ENCODE data around the gene ILK. TPM values are rescaled to one million over a fixed set of nuclear protein-coding genes. Genes with fewer than 3 reads are reported as not detected.

The ILK gene
- 70.3 and 78.1 TPM in 2 replicates for total RNA-seq (2016; rRNA removed; fragmentation: Illumina TruSeq; extraction: Trizol)
- total RNA-seq (2016; cell fraction: cytosol; rRNA removed; fragmentation: Illumina TruSeq; extraction: Trizol; ENCODE audit: low read depth): 16.4 and 17.1 TPM in 2 replicates
- total RNA-seq (2016; cell fraction: insoluble cytoplasmic fraction; rRNA removed; fragmentation: Illumina TruSeq; extraction: Trizol): 76.3 and 78.2 TPM in 2 replicates
- total RNA-seq (2016; cell fraction: membrane; rRNA removed; fragmentation: Illumina TruSeq; extraction: Trizol): 27.7 and 34.3 TPM in 2 replicates
- 37.1 and 41.4 TPM in 2 replicates for total RNA-seq (2016; cell fraction: nucleus; rRNA removed; fragmentation: Illumina TruSeq; extraction: Trizol)
- polyA plus RNA-seq (2011; rRNA removed): 108 and 118 TPM in 2 replicates
- 111 and 115 TPM in 2 replicates for polyA plus RNA-seq (2011; cell fraction: cytosol; rRNA removed)
- polyA plus RNA-seq (2011; cell fraction: nucleus; rRNA removed): 123 and 126 TPM in 2 replicates
- polyA plus RNA-seq (2012): 51.2 and 60.5 TPM in 2 replicates
- polyA plus RNA-seq (2016; cell fraction: cytosol; fragmentation: Illumina TruSeq; extraction: Trizol; ENCODE audit: low read depth): 21.0 and 21.5 TPM in 2 replicates
- 73.1 and 87.0 TPM in 2 replicates for polyA plus RNA-seq (2016; cell fraction: insoluble cytoplasmic fraction; fragmentation: Illumina TruSeq; extraction: Trizol; ENCODE audit: low read depth)
- polyA plus RNA-seq (2016; cell fraction: membrane; fragmentation: Illumina TruSeq; extraction: Trizol; ENCODE audit: low read depth): 25.9 and 28.0 TPM in 2 replicates
- 62.8 and 70.6 TPM in 2 replicates for polyA plus RNA-seq (2016; cell fraction: nucleus; fragmentation: Illumina TruSeq; extraction: Trizol; ENCODE audit: insufficient read depth, low read depth)
- 144 and 217 TPM in 2 replicates for polyA minus RNA-seq (2011; rRNA and poly(A)+ RNA removed; ENCODE audit: low replicate concordance)
- polyA minus RNA-seq (2011; cell fraction: cytosol; rRNA and poly(A)+ RNA removed): 53.4 and 54.9 TPM in 2 replicates
- polyA minus RNA-seq (2011; cell fraction: nucleus; rRNA and poly(A)+ RNA removed): 55.0 and 72.9 TPM in 2 replicates
- percentile 83 among the genes with signal in this experiment for Bru-seq, nascent RNA
- BruChase-seq, experiment 1, labeled RNA remaining after a 6-hour chase: percentile 88 among the genes with signal in this experiment
- percentile 85 among the genes with signal in this experiment for BruChase-seq, experiment 2, labeled RNA remaining after a 2-hour chase
- long read RNA-seq, experiment 1, transcript ILK-203 (13 exons, 1,692 nt): major isoform, 81 of 215 reads
- long read RNA-seq, experiment 1, transcript ILK-201 (13 exons, 1,802 nt): minor isoform, 75 of 215 reads
- long read RNA-seq, experiment 1, transcript ILK-202 (12 exons, 2,074 nt): minor isoform, 24 of 215 reads
- long read RNA-seq, experiment 1, partial matches to known transcripts: 15 of 215 reads
- long read RNA-seq, experiment 1, other reads (novel, unspliced or antisense): 17 of 215 reads
- long read RNA-seq, experiment 2, transcript ILK-203 (13 exons, 1,692 nt): minor isoform, 37 of 192 reads
- long read RNA-seq, experiment 2, transcript ILK-202 (12 exons, 2,074 nt): major isoform, 54 of 192 reads
- long read RNA-seq, experiment 2, transcript ILK-201 (13 exons, 1,802 nt): minor isoform, 50 of 192 reads
- long read RNA-seq, experiment 2, partial matches to known transcripts: 26 of 192 reads
- long read RNA-seq, experiment 2, other reads (novel, unspliced or antisense): 25 of 192 reads

DNA sequence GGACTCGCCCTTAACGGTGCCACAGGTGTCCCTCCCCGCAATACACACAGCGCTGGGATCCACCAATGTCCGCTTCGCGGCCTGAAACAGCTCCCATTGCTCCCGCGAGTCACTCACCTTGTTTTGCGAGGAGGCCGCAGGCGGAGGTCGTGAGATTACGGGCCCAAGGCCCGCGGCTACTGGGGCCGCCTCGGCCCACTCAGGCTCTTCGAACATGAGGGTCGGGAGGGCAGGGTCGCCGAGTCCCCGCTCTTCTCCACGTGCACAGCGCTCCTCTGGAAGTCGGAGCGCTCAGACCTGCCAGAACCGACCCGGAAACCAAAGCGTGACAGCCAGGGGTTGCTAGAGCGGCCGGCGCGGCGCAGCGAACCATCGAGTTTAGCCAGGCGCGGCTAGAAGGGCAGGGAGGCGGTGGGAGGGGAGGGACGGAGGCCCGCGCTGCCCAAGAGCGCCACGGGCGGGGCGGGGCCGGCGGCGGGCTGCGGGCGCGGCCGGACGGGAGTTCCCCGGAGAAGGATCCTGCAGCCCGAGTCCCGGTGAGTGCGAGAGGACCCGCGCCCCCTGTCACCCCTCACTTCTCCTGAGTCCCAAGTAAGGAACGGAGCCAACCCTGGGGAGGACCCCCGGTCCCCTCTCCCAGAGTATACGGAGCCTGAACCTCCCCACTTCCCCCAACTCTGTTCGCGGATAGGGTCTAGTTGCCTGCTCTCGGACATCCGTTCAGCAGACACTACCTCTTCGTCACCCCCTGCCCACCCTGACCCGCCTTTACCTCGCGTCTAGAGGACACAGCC lies at the start of gene ILK, which contains the start of gene RRP8:
Gene ILK, plus strand, starts transcription at position 488 of the 794 bp plus-strand sequence. CDS start 498 bp downstream, outside the sequence.
Gene RRP8, minus strand, starts transcription at position 330 of the 794 bp plus-strand sequence. Its CDS starts 114 bp downstream, at position 216.
- DNase-seq (ENCODE audit: low spot score) (peak; percentile 79), FAIRE-seq (no peak), ATAC-seq (peak; percentile 83)
- Histone ChIP-seq H2AFZ (ENCODE audit: low read length) (peak within 1 kb of the TSS; percentile 51), H3K9ac (ENCODE audit: insufficient read depth, low read depth, low read length) (peak within 1 kb of the TSS; percentile 93), H3K4me1 (ENCODE audit: insufficient read depth, low read length) (peaks cover 69% of the 10 kb centered on the region), H3K27me3 (ENCODE audit: control insufficient read depth in 1 of 2, insufficient read depth in 2 of 2, low read length in 2 of 2) (no peaks in the 10 kb centered on the region; a peak in 1 of 5 replicates), H3K27ac (ENCODE audit: extremely low read length, insufficient read depth, low read length) (peak within 1 kb of the TSS; percentile 83), H3K4me3 (replicated peaks in 1 of 3; ENCODE audit: insufficient read depth in 1 of 3, low read depth in 2 of 3, low read length in 3 of 3) (peak within 1 kb of the TSS; percentile 86 to 97 (median 89)), H3K36me3 (replicated peaks in 1 of 2; ENCODE audit: control insufficient read depth in 1 of 2, insufficient read depth in 2 of 2, low read length in 2 of 2) (peaks cover 15 to 36% of the 10 kb centered on the region in 2 experiments), H3K4me2 (ENCODE audit: low read depth, low read length) (peak within 1 kb of the TSS; percentile 99), H3K9me3 (ENCODE audit: low read length) (no peaks in the 10 kb centered on the region), H3K79me2 (ENCODE audit: insufficient read depth, low read length) (peaks cover 55% of the 10 kb centered on the region), H4K20me1 (ENCODE audit: insufficient read depth, low read length) (no peaks in the 10 kb centered on the region)
- ChIA-PET POLR2A (interaction anchor here (1.3 to 2.7 kb wide), 5 partner anchors 9 to 122 kb away, joined by 4 to 22 read pairs (median 6); partner anchors contain the start of genes ARFIP2, MRPL17, TAF10 and TIMM10B), CTCF (ENCODE audit: low intra/inter-chr PET ratio, low total read pairs) (interaction anchor here (0.9 to 1.1 kb wide), 2 partner anchors 65 to 80 kb away, joined by 3 to 4 read pairs; partner anchors contain the start of gene MRPL17)
- in situ Hi-C loops (cut with HindIII; ENCODE audit: extremely low pct_ligation_motif_present, low pct_unique_long_range_greater_than_20kb): loop anchor here (10.0 kb wide), 1 partner anchor 119 kb away; the partner anchor contains the start of genes ARFIP2 and TIMM10B
- intact Hi-C loops (cut with micrococcal nuclease; ENCODE audit: unreplicated experiment): loop anchor here (2.0 to 5.0 kb wide), 3 partner anchors 15 to 71 kb away; partner anchors contain the start of gene TPP1
- WGBS (ENCODE audit: low lambda C conversion rate): under 1% methylated on average over 59 of the region's 72 CpGs
- no TSS peak for BruUV-seq (replicated peaks)
- no peak for TF ChIP-seq ZNF678 (CRISPR knock-in tag; IDR thresholded peaks at IDR 0.05)
- TF ChIP-seq, protein P1, sequence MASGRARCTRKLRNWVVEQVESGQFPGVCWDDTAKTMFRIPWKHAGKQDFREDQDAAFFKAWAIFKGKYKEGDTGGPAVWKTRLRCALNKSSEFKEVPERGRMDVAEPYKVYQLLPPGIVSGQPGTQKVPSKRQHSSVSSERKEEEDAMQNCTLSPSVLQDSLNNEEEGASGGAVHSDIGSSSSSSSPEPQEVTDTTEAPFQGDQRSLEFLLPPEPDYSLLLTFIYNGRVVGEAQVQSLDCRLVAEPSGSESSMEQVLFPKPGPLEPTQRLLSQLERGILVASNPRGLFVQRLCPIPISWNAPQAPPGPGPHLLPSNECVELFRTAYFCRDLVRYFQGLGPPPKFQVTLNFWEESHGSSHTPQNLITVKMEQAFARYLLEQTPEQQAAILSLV (CRISPR knock-in tag; IDR thresholded peaks at IDR 0.05; ENCODE audit: borderline replicate concordance): peak; percentile 81
- TF ChIP-seq ESRRA (CRISPR knock-in tag; IDR thresholded peaks at IDR 0.05; ENCODE audit: low read depth): no peak
- no peak for TF ChIP-seq ZNF20 (CRISPR knock-in tag; IDR thresholded peaks at IDR 0.05)
- TF ChIP-seq, protein P2, sequence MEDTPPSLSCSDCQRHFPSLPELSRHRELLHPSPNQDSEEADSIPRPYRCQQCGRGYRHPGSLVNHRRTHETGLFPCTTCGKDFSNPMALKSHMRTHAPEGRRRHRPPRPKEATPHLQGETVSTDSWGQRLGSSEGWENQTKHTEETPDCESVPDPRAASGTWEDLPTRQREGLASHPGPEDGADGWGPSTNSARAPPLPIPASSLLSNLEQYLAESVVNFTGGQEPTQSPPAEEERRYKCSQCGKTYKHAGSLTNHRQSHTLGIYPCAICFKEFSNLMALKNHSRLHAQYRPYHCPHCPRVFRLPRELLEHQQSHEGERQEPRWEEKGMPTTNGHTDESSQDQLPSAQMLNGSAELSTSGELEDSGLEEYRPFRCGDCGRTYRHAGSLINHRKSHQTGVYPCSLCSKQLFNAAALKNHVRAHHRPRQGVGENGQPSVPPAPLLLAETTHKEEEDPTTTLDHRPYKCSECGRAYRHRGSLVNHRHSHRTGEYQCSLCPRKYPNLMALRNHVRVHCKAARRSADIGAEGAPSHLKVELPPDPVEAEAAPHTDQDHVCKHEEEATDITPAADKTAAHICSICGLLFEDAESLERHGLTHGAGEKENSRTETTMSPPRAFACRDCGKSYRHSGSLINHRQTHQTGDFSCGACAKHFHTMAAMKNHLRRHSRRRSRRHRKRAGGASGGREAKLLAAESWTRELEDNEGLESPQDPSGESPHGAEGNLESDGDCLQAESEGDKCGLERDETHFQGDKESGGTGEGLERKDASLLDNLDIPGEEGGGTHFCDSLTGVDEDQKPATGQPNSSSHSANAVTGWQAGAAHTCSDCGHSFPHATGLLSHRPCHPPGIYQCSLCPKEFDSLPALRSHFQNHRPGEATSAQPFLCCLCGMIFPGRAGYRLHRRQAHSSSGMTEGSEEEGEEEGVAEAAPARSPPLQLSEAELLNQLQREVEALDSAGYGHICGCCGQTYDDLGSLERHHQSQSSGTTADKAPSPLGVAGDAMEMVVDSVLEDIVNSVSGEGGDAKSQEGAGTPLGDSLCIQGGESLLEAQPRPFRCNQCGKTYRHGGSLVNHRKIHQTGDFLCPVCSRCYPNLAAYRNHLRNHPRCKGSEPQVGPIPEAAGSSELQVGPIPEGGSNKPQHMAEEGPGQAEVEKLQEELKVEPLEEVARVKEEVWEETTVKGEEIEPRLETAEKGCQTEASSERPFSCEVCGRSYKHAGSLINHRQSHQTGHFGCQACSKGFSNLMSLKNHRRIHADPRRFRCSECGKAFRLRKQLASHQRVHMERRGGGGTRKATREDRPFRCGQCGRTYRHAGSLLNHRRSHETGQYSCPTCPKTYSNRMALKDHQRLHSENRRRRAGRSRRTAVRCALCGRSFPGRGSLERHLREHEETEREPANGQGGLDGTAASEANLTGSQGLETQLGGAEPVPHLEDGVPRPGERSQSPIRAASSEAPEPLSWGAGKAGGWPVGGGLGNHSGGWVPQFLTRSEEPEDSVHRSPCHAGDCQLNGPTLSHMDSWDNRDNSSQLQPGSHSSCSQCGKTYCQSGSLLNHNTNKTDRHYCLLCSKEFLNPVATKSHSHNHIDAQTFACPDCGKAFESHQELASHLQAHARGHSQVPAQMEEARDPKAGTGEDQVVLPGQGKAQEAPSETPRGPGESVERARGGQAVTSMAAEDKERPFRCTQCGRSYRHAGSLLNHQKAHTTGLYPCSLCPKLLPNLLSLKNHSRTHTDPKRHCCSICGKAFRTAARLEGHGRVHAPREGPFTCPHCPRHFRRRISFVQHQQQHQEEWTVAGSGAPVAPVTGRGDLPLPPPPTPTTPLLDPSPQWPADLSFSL (CRISPR knock-in tag; IDR thresholded peaks at IDR 0.05): no peak
